KG1 (cell line): Measurements from ENCODE around the gene VPS72.

ENCODE experiments used
- DNase-seq: peaks from one replicate; lab custom pipeline; 2025; lab: John Stamatoyannopoulos, UW

Gene VPS72

DNA sequence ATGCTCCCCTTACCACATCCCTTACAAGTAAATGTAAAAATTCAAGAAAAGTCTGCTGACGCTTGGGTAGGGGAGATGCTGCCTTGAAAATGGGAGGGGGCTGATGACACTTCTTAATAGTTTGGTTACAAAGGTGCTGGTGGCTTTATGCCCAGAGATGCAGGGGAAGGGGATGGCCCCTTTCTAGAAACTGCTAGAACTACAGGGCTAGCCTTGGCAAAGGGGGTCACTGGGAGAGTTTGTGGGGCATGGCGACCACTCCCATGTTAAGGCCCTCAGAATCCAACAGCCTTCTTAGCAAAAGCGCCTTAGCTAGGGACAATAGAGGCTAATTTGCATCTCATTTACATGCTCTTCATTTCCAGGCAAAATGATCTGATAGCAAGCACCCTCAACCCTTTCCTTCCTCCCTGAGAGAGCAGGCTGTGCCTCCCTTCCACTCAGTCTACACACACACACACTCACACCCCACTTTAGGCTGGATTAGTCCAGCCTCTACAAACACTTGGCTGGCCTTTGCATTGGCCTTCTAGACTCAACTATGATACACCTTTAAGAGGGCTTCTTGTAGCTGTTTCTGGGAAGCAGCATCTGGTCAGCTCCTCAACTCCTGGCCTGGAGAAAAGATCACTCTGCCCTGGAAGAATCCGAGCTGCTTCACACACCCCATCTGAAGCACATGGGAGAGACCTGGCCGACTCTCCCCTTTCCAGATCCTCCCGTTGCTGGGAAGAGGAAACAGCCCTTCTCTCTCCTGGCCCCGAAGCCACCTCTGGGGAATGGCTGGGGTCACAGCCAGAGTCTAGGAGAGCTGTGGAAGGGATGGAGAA is 45.3 kb downstream of the VPS72 start:
- no peak for DNase-seq

DNA sequence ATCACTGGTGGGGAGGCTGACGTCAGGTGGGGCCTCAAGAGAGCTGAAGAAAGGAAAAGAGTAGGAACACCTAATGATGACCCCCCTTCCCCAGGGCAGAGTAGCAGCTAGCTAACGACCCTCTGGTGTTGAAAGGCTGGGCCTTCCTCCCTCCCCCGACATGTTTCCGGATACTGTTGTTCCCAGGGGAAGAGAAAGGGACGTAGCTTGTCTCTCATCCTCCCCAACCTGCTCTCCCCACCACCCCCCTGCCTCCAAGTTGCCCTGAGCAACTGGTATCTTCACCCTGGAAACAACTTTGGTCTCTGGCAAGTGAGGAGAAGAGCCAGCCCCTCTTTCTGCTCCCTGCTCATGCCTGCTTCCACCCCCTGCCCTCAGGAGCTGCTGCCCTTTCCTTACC is 46.0 kb downstream of the VPS72 start:
- no peak for DNase-seq

DNA sequence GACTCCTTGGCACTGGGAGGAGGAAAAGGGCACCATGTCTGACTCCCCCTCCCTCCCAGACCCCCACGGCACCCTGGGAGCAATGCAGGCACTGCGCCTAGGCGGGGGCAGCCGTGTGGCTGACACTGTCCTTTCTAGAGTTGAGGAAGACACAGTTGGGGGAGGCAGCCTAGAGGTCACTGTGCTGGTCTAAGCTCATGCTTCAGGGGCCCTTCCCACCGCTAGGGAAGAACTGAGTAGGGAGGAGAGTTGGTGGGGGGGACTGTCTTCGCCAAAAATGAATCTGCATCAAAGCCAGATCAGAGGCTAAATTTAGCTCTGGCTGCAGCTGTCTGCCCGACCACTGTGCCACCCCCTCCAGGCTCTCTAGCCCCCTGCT is 47.0 kb downstream of the VPS72 start:
- DNase-seq = no peak

DNA sequence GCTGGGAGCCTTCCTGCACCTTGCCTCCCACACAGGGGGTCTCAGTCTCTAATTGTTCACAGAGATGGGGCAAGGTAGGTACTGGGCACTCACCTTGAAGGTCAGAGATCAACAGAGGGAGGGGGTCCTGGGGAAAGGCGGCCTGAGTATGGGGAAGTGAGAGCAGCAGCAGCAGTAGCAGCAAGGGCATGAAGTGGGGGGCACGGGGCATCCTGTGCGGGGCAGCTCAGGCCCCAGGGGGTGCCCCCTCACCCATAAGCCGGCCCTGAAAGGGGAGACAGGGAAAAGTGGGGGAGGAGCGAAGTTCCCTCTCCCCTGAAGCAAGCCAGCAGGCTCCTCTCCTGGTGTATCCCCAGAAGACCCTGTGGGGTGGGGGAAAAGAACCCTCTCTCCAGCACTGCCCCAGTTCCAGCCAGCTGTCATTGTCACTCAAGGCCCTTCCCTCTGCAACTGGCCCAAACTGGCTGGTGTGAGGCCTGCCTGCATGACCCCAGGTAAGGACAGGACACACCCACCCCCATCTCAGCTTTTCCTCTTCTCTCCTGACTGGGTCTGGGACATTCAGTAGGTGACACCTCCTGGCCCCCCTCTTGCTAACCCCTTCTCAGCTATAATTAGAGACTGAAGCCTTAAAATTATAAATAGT is 47.5 kb downstream of the VPS72 start:
- DNase-seq = no peak

DNA sequence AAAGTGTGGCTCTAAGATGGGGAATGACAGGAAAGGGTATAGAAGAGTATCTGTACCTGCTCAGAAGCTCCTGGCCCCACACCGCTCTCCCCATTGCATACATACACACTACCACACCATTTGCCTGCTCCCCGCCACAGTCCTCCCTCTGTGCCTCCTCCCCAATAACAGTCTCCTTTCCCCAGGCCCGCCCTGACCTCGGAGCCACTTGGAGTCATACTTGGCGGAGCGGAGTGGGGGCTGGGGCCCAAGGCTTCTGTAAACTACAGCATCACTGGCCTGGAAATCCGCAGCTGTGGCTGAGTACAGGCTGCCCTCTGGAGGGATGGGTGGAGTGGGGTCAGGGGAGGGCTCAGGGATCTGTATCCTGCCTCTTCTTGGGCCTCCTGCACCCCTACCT is 52.2 kb downstream of the VPS72 start:
- no peak for DNase-seq

DNA sequence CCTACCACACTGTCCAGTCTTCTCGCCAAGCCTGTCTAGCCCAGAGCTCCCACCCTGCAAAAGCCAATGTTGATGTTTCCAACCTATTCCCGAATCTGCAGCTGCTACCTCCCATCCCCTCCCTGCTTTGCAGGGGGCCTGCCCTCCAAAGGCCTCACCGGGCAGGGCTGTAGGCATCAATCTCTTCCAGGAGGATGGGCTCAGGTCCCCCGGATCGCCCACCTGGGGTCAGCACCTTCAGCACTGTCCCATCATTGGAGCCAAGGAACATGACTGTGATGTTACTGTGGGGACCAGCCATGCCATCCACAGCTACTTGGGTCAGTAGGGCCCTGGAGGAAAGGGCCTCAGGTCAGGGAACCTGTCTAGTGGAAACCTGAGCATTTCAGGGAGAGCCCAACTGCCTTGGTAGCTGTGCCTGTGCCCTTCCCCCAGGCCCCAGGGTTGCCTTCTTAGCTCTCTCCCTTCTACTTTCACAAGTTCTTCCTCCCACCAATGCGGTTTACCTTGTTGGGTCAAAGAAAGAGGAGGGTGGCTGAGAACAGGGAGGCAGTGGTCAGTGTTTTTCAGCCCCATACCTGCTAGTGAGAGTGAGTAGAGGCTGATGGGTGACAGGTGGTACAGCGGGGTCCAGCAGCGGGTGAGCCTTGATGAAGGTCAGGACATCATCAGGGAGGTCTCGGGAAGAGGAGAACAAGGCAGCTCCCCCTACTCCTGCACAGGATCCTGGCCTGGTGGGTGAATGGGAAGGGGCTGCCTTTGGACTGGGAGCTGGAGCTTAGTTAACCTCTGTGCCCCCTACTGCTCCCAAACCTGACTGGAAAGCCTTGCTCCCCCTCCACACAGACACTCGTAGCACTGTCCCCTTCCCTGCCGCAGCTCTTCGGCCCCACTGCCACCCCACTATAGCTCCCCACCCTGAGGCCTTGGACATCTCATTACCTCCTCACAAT is 54.3 kb downstream of the VPS72 start:
- DNase-seq = no peak

DNA sequence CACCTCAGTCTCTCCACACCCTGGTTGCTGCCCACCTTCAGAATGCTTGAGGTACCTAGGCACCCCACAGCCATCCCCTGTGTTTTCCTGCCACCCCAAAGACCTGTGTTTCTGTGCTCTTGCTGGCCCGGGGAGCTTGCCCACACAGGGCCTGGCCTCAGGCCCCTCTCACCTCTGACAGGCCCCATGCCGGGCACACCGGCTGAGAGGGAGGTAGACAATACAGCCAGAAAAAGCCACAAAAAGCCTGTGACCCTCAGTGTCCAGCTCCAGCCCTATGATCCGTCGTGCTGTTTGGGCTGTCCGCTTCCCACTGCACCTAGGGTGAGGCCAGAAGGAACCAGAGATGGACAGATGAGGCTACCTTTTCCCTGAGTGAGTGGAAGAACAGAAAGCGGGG is 55.0 kb downstream of the VPS72 start:
- no peak for DNase-seq

DNA sequence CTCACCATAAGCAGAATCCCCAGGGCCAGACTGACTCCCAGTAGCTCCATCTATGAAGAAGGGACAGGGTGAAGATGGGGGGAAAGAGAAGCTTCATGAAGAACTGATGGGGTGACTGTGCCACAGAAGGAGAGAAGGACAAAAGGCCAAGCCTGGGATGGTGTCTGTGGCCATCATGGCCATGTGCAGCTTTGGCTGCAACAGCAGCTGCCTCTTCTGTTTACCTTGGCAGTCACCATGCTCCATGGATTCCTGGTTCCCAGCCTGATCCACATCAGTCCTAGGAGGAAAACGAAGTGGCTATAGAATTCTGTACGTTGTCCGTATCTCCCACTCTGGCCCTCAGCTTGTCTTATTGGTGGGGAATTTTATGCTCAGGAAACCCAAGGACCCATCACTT is 55.6 kb downstream of the VPS72 start:
- no peak for DNase-seq

DNA sequence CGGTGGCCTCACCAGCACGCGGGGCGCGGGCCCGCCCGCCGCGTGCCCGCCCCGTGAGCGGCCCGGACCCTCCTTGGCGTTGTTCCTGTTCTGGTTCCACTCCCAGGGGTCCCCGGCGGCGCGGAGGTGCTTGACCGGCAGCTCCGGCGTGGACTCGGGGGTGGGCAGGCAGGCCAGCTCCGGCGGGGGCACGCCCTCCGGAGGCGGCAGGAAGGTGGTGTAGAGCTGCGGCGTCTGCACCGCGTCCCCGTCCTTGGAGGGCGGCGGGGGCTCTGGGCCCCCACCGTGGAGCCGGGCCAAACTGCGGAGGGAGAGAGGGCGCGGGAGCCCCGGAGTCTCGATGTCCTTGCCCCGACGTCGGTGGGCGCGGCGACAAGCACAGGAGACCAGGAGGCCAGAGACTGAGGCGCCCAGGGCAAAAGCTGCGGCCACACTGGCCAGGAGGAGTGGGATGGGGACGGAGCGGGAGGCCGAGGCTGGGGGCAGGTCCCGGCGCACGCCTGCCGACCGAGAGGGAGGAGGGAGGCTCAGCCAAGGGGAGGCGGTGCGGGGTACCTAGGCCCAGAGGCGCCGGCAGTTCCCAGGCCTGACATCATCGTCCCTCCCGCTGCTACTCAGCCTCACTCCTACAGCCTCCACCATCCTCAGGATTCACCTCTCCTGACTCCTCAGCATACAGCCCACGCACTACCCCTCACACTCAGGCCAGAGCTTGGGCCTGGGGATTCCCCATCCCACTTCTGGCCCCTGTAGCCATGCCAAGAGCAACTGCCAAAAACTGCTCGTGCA is 56.8 kb downstream of the VPS72 start:
- no peak for DNase-seq

DNA sequence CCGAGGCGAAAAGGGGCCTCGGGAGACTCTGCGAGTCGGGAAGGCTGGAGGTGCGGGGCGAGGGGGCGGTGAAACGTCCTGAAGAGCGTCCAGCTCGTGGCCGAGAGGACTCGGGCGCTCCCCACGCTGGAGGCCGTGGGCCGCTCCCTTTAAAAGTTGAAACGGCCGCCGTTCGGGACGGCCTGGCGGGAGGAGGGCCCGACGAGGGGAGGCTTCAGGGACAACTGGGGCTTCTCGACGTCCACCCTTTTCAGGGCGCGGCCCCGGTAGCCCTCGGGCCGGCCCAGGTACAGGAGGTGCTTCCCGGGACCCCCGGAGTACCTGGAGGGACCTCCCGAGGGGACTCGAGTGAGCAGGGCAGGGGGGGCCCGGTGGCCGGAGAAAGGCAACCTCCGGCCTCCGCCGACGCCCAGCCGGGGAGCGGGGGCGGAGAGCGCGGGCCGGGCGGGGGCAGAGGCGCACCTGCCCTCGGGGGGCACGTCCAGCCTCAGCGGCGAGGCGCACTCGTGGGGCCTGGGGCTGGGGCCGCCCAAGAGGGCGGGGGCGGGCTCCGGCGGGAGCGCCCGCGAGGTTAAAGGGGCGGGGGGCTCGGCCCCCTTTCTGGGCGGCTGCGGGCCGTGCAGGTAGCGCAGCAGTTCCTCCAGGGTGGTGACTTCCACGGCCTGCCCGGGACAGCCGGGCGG is 57.5 kb downstream of the VPS72 start:
- DNase-seq = no peak

DNA sequence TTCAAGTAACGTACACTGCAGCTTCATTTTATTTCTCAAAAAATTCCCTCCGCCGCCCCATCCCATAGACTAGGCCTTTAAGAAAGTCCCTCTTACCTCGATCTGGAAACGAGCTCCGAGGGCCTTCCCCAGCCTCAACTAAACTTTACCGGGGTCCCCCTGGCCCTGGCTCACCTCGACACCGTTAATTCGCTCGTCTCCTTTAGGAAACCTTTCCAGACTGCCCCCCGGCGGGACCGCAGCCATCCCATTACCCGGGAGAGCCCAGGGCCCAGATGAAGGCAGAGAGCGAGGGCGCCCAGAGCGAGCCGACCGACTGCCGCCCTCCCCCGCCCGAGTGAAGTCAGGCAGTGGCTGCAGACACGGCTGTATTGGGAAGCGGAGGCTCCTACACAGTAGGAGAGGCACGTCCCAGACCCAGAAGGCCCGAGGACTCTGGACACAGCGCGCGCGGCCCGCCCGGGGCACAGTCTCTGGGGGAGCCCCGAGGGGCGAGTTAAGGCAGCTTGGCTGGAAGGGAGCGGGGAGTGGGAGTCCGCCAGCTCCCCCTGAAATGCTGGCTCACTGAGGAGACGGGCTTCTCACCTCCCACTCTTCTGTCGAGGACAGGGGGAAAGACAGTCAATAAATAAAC is 58.2 kb downstream of the VPS72 start:
- no peak for DNase-seq

DNA sequence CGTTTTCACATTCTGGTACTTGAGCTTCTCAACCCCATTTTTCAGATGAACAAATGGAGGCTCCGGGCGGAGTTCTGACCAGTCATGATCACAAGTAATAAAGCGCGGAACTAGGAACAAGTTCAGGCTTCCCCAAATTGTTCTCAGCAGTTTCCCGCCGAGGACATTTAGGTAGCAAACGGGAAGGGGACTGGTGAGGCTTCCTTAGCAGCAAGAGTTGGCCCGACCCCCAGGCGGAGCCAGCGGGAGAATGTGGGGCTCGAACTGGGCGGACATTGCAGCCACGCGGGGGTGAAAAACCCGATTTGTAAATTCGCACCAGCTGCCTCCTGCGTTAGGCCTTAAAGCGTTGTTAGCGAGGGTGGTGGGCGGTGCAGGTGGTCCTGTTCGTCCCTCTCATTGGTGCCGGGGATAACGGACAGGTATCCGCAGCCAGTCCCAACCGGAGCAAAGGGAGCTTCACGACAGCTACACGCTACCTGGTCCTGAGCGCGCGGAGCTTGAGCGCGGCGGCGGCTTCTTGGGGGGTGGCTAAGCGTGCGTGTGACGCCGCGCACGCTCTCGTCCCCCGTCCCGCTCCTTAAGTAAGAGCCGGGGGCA is 58.9 kb downstream of the VPS72 start:
- no peak for DNase-seq

DNA sequence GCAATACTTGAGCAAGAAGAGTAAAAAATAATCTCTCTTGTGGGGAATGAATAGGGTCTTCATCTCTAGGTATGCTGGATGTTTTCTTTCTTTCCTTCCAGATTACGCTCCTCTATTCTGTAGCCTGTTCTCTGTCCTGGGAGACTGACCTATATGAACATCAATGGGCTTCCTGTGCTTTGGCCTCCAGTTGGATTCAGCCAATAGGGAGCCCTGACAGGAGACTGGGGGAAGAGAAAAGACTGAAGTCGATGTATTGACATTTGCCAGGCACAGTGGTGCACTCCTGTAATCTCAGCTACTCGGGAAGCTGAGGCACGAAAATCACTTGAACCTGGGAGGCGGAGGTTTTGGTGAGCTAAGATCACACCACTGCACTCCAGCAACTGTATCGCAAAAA is 61.2 kb downstream of the VPS72 start:
- no peak for DNase-seq
